Naive thymus-derived CD8-positive, alpha-beta T cell (primary cell): ENCODE results near the gene COQ6. TPM values are rescaled to one million over a fixed set of nuclear protein-coding genes. Genes with fewer than 3 reads are reported as not detected.
"Not testable (repeated sequence)": the region's sequence is repeated elsewhere in the genome, so short reads cannot be mapped to it uniquely, and the experiment has no call there.

Experiments
- ATAC-seq, 2 donors: fragments of 150-1000 bp; cut with Tn5 transposase in 1 of 2; sonication (Bioruptor Pico), chemical (Tn5 transposase) in 1 of 2; 1 replicate in 1 of 2; 2 replicates in 1 of 2; pipeline ENCODE4 v1.10.0; 2021; ENCODE audit warnings: mild to moderate bottlenecking in 2 of 2, moderate library complexity in 2 of 2
- POLR2A ChIA-PET: fragments of 350-600 bp; sonication (Branson Sonifier 250); formaldehyde crosslinking; loops from one replicate; lab custom pipeline; 2021; ENCODE audit warnings: antibody characterized with exemption; lab: Charles Lee
- DNase-seq, 10 donors: peaks; one replicate each; pipeline versions ENCODE4 v3.0.0 to v3.0.0-alpha.2; 2020 to 2022
- H3K27ac Mint-ChIP-seq, 10 donors: one replicate each; pipeline ENCODE4 v1.8.0; 2020 to 2022; ENCODE audit warnings: mild to moderate bottlenecking in 10 of 10, mixed read lengths in 10 of 10, moderate library complexity in 4 of 10, inconsistent platforms in 1 of 10
- H3K27me3 Mint-ChIP-seq, 5 donors: one replicate each; pipeline ENCODE4 v1.8.0; 2021 to 2022; ENCODE audit warnings: mixed read lengths in 5 of 5
- H3K36me3 Mint-ChIP-seq, 3 donors: one replicate each; pipeline ENCODE4 v1.8.0; 2020 to 2022; ENCODE audit warnings: mixed read lengths in 3 of 3, mild to moderate bottlenecking in 2 of 3, inconsistent platforms in 1 of 3
- H3K4me1 Mint-ChIP-seq, 4 donors: one replicate each; pipeline ENCODE4 v1.8.0; 2021 to 2022; ENCODE audit warnings: mixed read lengths in 4 of 4
- H3K4me3 Mint-ChIP-seq, 10 donors: one replicate each; pipeline ENCODE4 v1.8.0; 2020 to 2022; ENCODE audit warnings: mild to moderate bottlenecking in 10 of 10, mixed read lengths in 10 of 10, moderate library complexity in 6 of 10, inconsistent platforms in 1 of 10
- H3K9me3 Mint-ChIP-seq, 9 donors: one replicate each; pipeline ENCODE4 v1.8.0; 2020 to 2022; ENCODE audit warnings: mixed read lengths in 9 of 9, mild to moderate bottlenecking in 3 of 9, inconsistent platforms in 1 of 9, moderate library complexity in 1 of 9
- polyA plus RNA-seq, 3 donors: library from polyadenylated mRNA; unstranded; fragments of 300-500 nt; fragmentation: Illumina TruSeq; gene quantifications; one replicate each; pipeline ENCODE4 v1.2.3, GENCODE V29; 2021
- total RNA-seq, 8 experiments: library from RNA in 2 of 8; stranded (reverse) in 2 of 8; gene quantifications; one replicate each; pipeline ENCODE4 v1.2.3 and lab custom pipeline; 2021 to 2026

COQ6 gene
- total RNA-seq (10 to 100 TPM; 48.2 to 48.8 TPM), polyA plus RNA-seq (10 to 100 TPM; 17.1 to 23.6 (median 18.6) TPM), total RNA-seq (lab: John Stamatoyannopoulos, UW) (18.0 to 46.4 (median 31.9) reads per million in 6 experiments)

DNA sequence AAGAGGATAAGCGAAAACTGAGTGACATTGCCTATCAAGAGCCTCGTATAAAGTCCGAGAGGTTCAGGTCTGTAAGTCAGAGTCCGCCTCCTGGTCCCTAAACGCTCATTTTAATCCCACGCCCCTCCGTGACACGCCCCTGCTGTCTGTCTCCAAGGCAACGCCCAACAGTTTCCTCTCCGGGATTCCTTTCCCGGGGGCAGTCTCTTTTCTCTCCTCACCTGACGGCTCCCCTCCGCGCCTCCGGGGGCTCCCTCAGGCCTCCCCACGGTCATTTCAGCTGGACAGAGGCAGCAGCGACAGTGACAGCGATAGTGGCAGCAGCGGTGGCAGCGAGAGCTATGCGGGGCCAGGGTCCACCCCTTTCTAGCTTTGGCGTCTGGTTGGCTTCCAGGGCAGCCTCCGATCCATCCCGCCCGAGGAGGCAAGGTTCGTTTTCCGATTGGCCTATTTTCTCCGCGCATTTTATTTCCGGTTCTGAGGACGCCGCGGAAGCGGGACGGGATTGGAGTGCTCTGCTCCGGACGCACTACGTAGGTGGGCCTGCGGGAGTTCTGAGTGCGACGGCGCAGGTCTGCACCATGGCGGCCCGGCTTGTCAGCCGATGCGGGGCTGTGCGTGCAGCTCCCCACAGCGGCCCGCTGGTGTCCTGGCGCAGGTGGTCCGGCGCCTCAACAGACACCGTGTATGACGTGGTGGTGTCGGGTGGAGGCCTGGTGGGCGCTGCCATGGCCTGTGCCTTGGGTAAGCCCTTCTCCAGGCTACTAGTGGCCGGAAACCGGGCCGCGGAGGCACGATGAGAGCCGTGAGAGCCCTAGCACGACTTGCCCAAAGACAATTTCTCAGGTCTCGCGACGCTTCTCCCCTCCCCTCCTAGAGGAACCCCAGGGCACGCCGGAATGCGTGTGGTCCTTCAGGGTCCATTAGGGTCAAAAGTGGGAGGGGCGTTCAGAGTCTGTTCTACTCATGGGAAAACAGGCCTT, at the start of gene COQ6, which contains the start of gene FAM161B:
Gene COQ6 (plus strand): TSS at position 551 of the 983 bp plus-strand sequence. CDS start 31 bp downstream, at position 582.
Gene FAM161B (minus strand): TSS at position 343 of the 983 bp plus-strand sequence. CDS start 68 bp downstream, at position 275.
- H3K27me3 Mint-ChIP-seq, result no peaks in the 10 kb centered on the region
- POLR2A ChIA-PET, result interaction anchor here (0.8 to 1.7 kb wide), 7 partner anchors 9 to 459 kb away, joined by 3 to 5 read pairs (median 3); partner anchors contain the start of genes BBOF1, ENTPD5, RIOX1 and ZNF410
- no peaks in the 10 kb centered on the region for H3K9me3 Mint-ChIP-seq
- ATAC-seq (peak; percentile 91 to 92), DNase-seq (peak; percentile 82 to 96 (median 94))
- peak within 1 kb of the TSS; percentile 91 to 99 (median 97) for H3K27ac Mint-ChIP-seq
- peak within 1 kb of the TSS; percentile 92 to 100 (median 98) for H3K4me3 Mint-ChIP-seq
- peaks cover 5 to 27% (median 18%) of the 10 kb centered on the region in 4 donors for H3K4me1 Mint-ChIP-seq
- peaks cover 0 to 27% (median 3%) of the 10 kb centered on the region in 3 donors for H3K36me3 Mint-ChIP-seq

- peaks cover 4 to 87% (median 22%) of the 10 kb centered on the region in 3 donors for H3K36me3 Mint-ChIP-seq
- H3K4me1 Mint-ChIP-seq, result peaks cover 0 to 3% (median 0%) of the 10 kb centered on the region in 4 donors
- no peak overlapping the region for H3K4me3 Mint-ChIP-seq
- no peak overlapping the region for H3K27ac Mint-ChIP-seq
- DNase-seq (no peak), ATAC-seq (no peak)
- no peaks in the 10 kb centered on the region for H3K27me3 Mint-ChIP-seq
- no peaks in the 10 kb centered on the region for H3K9me3 Mint-ChIP-seq
- POLR2A ChIA-PET, result no interaction called here
Observed at GRCh38 chr14:73903028-73903427, 47.1 kb upstream of the COQ6 start.

GRCh38 chr14:73909681-73910080, 40.4 kb upstream of the COQ6 start:
- H3K4me1 Mint-ChIP-seq, result peaks cover 0 to 4% (median 3%) of the 10 kb centered on the region in 4 donors
- H3K27ac Mint-ChIP-seq, result peak overlapping the region in 3 of 10 donors; percentile 17 to 61 (median 18)
- H3K4me3 Mint-ChIP-seq, result no peak overlapping the region
- DNase-seq (no peak), ATAC-seq (no peak)
- no peaks in the 10 kb centered on the region for H3K27me3 Mint-ChIP-seq
- peaks cover 0 to 18% (median 4%) of the 10 kb centered on the region in 9 donors for H3K9me3 Mint-ChIP-seq
- POLR2A ChIA-PET, result no interaction called here
- H3K36me3 Mint-ChIP-seq, result peaks cover 37 to 94% (median 72%) of the 10 kb centered on the region in 3 donors

DNA sequence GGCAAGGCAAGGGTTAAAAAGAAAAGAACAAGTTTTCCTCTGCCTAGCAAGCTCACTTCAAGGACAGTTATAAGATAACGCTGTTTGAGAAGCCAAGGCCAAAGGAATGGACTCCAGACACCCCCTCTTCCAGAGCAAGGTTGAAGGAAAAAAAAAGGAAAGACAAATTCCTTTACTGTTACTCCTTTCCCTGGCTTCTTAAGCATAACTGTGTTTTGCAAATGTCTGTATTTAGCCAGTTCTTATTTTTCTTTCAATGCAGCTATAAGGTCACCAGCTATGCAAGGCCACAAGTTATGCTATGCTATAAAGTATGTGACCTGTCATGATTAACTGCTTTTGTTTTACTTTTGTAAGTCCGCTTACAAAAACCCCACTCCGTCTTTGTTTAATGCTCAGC, 36.8 kb upstream of the COQ6 start:
- no peak for DNase-seq
- no peaks in the 10 kb centered on the region for H3K27me3 Mint-ChIP-seq
- POLR2A ChIA-PET, result interaction anchor here (0.6 kb wide), 1 partner anchor 343 kb away, joined by 3 read pairs; no protein-coding TSS in a partner anchor

GRCh38 chr14:73916324-73916723, 33.8 kb upstream of the COQ6 start:
- Mint-ChIP-seq H3K4me1 (peaks cover 0 to 8% (median under 1%) of the 10 kb centered on the region in 4 donors), H3K27me3 (no peaks in the 10 kb centered on the region), H3K36me3 (peaks cover 18 to 81% (median 33%) of the 10 kb centered on the region in 3 donors), H3K27ac (peak overlapping the region in 2 of 10 donors; percentile 62 to 63), H3K9me3 (peaks cover 0 to 18% (median 4%) of the 10 kb centered on the region in 9 donors), H3K4me3 (no peak overlapping the region)
- no peak for ATAC-seq
- DNase-seq, result no peak
- POLR2A ChIA-PET, result no interaction called here

More for the DNA sequence above, 36.8 kb upstream of the COQ6 start:
- Mint-ChIP-seq H3K4me1 (peaks cover 0 to 10% (median 4%) of the 10 kb centered on the region in 4 donors), H3K36me3 (peaks cover 33 to 81% (median 57%) of the 10 kb centered on the region in 3 donors), H3K9me3 (peaks cover 0 to 18% (median 4%) of the 10 kb centered on the region in 9 donors), H3K27ac (peak overlapping the region in 2 of 10 donors; percentile 53 to 65), H3K4me3 (no peak overlapping the region)
- ATAC-seq, result no peak

DNA sequence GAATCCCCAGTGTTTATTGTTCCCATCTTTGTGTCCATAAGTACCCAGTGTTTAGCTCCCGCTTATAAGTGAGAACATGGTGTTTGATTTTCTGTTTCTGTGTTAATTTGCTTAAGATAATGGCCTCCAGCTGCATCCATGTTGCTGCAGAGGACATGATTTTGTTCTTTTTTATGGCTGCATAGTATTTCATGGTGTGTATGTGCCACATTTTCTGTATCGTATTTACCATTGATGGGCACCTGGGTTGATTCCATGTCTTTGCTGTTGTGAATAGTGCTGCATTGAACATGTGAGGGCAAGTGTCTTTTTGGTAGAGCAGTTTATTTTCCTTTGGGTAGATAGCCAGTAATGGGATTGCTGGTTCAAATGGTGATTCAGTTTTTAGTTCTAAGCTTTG, 30.6 kb upstream of the COQ6 start:
- not testable (repeated sequence) for H3K27me3 Mint-ChIP-seq, DNase-seq, H3K4me3 Mint-ChIP-seq, H3K4me1 Mint-ChIP-seq, ATAC-seq, H3K27ac Mint-ChIP-seq, H3K9me3 Mint-ChIP-seq
- H3K36me3 Mint-ChIP-seq, result peaks cover 0 to 80% (median 14%) of the 10 kb centered on the region in 3 donors
- POLR2A ChIA-PET, result interaction anchor here (0.7 kb wide), 1 partner anchor 16 kb away, joined by 4 read pairs; no protein-coding TSS in a partner anchor

GRCh38 chr14:73924337-73924736, 25.8 kb upstream of the COQ6 start:
- peaks cover 0 to 95% (median 36%) of the 10 kb centered on the region in 3 donors for H3K36me3 Mint-ChIP-seq
- POLR2A ChIA-PET, result no interaction called here
- no peaks in the 10 kb centered on the region for H3K9me3 Mint-ChIP-seq
- no peaks in the 10 kb centered on the region for H3K27me3 Mint-ChIP-seq
- peaks cover 0 to 5% (median 0%) of the 10 kb centered on the region in 4 donors for H3K4me1 Mint-ChIP-seq
- DNase-seq (no peak), ATAC-seq (no peak)
- H3K4me3 Mint-ChIP-seq, result no peak overlapping the region
- peak overlapping the region in 5 of 10 donors; percentile 4 to 74 (median 44) for H3K27ac Mint-ChIP-seq

DNA sequence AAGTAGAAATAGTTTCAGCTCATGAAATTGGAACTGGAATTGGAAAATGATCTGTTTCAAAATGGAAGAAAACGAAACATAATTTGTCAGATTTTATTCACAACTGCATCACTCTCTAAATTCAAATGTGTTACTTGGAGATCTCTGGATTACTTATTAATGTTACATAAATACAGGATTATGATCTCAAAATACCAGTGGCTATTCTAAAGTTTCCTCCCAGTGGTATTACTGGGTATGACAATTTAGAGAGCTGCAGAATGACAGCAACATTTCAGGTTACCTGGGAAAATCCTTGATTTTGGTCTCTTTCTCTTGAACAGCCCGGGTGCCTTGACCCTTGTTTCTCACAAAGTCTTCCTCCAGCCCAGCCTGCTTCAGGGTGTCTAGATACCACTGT, 14.4 kb upstream of the COQ6 start:
- POLR2A ChIA-PET, result interaction anchor here (0.6 kb wide), 1 partner anchor 16 kb away, joined by 4 read pairs; no protein-coding TSS in a partner anchor
- no peaks in the 10 kb centered on the region for H3K27me3 Mint-ChIP-seq
- peaks cover 3 to 10% (median 8%) of the 10 kb centered on the region in 4 donors for H3K4me1 Mint-ChIP-seq
- no peak overlapping the region for H3K4me3 Mint-ChIP-seq
- ATAC-seq, result no peak
- no peak for DNase-seq
- peak overlapping the region in 6 of 10 donors; percentile 0 to 71 (median 36) for H3K27ac Mint-ChIP-seq
- H3K36me3 Mint-ChIP-seq, result peaks cover 0 to 66% (median 4%) of the 10 kb centered on the region in 3 donors
- H3K9me3 Mint-ChIP-seq, result no peaks in the 10 kb centered on the region

DNA sequence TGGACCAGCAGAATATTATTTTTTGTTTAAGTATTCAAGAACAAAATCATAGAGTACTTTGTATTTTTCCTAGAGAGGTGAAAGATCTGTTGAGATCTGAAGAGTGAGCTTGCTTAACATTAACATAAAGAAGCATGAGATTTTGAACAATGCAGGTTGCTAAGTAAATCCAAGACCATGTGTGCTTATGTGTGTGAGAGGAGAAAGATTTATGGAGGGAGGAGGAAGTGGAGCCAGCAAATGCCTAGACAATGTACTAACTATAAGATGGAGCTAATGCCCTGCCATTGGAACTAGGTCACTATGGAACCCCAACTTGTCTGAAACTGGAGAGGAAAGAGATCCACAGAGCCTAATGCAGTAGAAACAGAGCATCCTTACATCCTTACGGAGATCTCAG, 13.6 kb upstream of the COQ6 start:
- peaks cover 0 to 59% (median 0%) of the 10 kb centered on the region in 3 donors for H3K36me3 Mint-ChIP-seq
- H3K27ac Mint-ChIP-seq, result peak overlapping the region in 6 of 10 donors; percentile 0 to 46 (median 9)
- no peaks in the 10 kb centered on the region for H3K9me3 Mint-ChIP-seq
- no peak overlapping the region for H3K4me3 Mint-ChIP-seq
- ATAC-seq (no peak), DNase-seq (no peak)
- POLR2A ChIA-PET, result no interaction called here
- peaks cover under 1 to 2% (median 1%) of the 10 kb centered on the region in 4 donors for H3K4me1 Mint-ChIP-seq
- H3K27me3 Mint-ChIP-seq, result no peaks in the 10 kb centered on the region

GRCh38 chr14:73937012-73937411, 13.1 kb upstream of the COQ6 start:
- POLR2A ChIA-PET, result no interaction called here
- H3K27ac Mint-ChIP-seq, result peak overlapping the region in 4 of 10 donors; percentile 0 to 46 (median 7)
- H3K36me3 Mint-ChIP-seq, result peaks cover 0 to 57% (median 0%) of the 10 kb centered on the region in 3 donors

DNA sequence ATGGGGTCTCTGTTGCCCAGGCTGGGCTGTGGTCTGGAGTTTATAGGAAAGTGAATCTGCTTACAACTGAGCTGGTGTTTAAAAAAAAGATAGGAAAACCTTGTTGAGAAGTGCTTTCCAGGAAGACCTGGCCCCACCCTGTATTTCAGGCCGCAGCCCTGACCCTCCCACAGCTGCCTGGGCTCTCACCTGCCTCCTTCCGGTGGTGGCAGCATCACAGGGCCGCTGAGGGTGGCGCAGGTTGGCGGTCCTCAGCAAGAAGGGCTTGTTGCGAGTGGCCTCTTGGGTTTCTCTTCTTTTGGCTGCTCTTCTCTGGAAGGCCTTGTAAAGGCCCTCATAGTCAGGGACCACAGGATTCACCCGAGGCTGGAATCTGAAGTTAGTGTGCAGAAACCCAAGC, 7.9 kb upstream of the COQ6 start:
- Mint-ChIP-seq H3K4me1 (peaks cover 0 to 6% (median 0%) of the 10 kb centered on the region in 4 donors), H3K27ac (no peak overlapping the region), H3K27me3 (no peaks in the 10 kb centered on the region), H3K36me3 (peaks cover 0 to 39% (median 11%) of the 10 kb centered on the region in 3 donors), H3K4me3 (no peak overlapping the region), H3K9me3 (no peaks in the 10 kb centered on the region)
- ATAC-seq, result no peak
- POLR2A ChIA-PET, result no interaction called here
- DNase-seq, result no peak

More at GRCh38 chr14:73937012-73937411, 13.1 kb upstream of the COQ6 start:
- Mint-ChIP-seq H3K4me3 (no peak overlapping the region), H3K27me3 (no peaks in the 10 kb centered on the region), H3K9me3 (no peaks in the 10 kb centered on the region), H3K4me1 (no peaks in the 10 kb centered on the region)
- no peak for ATAC-seq
- DNase-seq, result no peak

DNA sequence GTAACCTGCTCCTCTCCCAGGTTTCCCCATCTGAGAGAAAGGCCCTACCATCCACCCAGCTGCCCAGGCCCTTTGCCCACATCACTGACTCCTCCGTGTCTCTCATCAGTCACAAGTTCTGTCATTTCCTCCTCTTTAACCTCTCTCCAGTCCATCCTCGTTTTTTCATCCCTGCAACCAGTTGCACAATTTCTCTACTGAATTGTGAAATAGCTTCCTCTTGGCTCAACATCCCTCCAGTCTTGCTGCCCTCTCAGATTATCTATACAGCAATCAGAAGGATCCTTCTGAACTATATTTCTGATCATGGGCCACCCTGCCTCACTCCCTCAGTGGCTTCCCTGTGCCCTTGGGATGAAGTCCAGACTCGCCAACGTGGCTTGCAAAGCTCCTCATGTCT, 7.0 kb upstream of the COQ6 start:
- Mint-ChIP-seq H3K4me1 (peaks cover 0 to 8% (median under 1%) of the 10 kb centered on the region in 4 donors), H3K27ac (peak overlapping the region in 2 of 10 donors; percentile 41 to 64), H3K9me3 (no peaks in the 10 kb centered on the region), H3K4me3 (no peak overlapping the region), H3K27me3 (no peaks in the 10 kb centered on the region), H3K36me3 (peaks cover 0 to 34% (median 11%) of the 10 kb centered on the region in 3 donors)
- POLR2A ChIA-PET, result no interaction called here
- ATAC-seq, result no peak
- no peak for DNase-seq
